HS-27A (cell line): ENCODE data around the gene LRRFIP1.
"Not testable (repeated sequence)": the region's sequence is repeated elsewhere in the genome, so short reads cannot be mapped to it uniquely, and the experiment has no call there.

ENCODE experiments used
- DNase-seq: peaks from one replicate; pipeline ENCODE4 v3.0.0-alpha.2; 2012; ENCODE audit warnings: low read depth, missing footprints

Gene LRRFIP1

DNA sequence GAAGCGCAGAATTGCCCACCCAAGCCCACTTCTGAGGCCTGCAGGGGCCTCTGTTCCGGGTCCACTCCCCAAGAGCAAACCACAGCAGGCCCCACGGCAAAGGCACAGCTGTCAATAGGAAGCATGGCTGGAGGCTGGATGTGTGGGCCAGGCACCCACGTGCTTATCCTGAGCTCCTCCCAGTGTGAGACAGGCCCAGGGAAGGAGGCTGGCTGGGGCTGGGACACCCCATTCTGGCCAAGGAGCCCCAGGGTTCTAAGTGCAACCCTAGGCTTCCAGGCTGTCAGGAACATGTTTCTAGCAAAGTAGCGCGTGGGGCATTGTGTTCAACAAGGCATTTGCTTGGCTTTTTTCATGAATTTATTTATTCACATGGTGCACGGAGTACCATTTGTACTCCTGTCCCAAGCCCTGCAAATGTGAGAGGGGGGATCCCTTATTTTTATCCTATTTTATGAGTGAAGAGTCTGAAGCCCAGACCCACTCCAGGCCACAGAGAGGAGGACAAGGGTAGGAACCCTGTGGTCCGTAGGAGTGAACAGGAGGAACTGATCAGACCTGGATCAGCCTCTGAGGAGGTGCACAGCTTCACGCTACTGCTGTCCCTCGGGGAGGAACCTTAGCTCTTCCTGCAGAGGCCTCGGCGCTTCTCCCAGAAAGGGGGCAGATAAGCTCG is 30.7 kb upstream of the LRRFIP1 start:
- DNase-seq = no peak

DNA sequence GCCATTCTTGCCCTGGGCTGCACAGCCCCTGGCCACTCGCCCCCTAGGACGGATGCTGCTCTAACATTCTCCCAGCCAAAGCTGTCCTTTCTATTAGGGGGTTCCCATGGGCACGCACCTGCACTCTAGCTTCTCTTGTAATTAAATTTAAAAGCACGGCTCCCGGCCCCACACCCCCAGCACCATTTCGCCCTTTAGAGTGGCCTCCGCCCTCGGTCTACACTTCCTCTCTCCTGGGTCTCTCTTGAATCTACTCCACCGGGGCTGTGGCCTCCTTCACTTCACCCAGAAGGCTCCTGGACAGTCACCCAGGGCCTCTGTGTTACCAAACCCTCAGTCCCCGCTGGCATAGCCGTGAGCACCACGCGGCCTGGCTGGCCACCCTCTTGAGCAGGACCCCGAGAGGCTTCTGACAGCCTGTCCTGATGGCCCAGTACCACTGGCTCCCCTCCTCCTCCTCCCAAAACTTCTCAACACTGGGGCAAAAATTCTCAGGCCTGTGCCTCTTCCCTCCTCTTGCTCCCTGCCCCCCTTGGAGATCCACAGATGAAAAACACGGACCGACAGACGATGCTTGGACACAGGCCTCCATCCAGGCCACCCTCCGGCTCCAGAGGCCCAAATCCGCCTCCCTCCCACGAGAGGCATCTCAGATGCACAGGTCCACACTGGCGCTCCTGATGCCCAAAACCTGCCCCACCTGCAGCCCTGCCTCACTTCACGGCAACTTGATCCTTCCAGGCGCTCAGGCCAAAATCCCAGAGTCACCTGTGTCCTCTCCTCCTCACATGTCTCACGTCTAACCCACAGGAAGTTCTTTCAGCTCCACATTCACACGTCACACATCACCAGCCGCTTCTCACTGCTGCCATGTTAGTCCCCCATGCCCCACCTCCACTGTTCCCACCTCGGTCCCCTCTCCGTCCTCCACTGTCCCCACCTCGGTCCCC is 29.9 kb upstream of the LRRFIP1 start:
- DNase-seq = no peak

DNA sequence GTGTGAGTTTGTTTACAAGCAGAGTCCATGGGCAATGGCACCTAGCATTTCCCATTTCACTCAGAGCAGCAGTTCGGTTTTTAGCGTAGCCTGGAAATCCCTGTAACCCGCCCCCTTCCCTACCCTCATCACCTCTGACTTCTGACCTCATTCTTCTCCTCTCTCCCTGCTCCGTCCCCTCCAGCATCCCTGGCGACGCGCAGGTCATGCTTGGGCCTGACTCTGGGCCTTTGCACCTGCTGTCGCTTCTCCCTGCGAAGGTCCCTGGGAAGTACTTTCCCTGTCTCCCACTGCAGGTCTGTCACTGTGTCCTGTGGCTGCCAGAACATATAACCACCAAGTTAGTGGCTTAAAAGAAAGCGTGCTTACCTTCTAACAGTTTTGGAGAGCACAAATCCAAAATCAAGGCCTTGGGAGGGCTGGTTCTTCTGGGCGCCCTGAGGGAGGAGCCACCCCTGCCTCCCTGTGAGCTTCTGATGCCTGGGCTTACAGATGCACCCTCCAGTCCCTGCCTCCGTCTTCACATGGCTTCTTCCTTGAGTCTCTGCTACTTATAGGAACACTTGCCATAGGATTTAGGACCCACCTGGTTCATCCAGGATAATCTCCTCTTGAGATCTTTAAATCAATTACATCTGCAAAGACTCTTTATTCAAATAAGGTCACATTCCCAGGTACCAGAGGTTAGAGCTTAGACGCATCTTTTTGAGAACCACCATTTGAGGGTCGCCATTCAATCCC is 28.7 kb upstream of the LRRFIP1 start:
- no peak for DNase-seq

DNA sequence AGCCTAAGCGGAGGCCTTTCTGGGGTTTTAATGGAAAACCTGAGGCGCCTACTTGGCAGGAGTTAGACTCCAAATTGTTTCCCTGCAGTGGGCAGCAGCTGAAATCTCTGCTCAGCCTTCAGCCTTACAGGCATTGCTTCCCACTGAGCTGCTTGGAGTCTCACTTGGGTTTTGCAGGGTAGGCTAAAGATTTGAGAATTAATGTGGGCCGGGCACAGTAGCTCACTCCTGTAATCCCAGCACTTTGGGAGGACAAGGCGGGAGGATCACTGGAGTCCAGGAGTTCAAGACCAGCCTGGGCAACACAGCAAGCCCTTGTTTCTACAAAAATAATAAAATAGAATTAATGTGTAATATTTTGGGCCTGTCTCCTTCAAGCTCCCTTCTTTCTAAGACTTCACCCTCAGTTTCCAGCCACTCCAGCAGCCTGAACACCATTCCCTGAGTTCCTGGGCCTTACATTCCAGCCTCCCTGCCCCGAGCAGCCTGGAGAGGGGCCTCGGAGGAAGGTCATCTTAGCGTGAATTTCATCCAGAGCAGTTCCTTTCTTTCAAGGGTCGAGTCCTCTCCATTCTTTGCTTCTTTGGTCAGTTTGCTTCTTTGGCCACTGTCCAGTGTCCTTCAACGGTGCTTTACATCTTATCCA is 27.8 kb upstream of the LRRFIP1 start:
- DNase-seq = no peak

DNA sequence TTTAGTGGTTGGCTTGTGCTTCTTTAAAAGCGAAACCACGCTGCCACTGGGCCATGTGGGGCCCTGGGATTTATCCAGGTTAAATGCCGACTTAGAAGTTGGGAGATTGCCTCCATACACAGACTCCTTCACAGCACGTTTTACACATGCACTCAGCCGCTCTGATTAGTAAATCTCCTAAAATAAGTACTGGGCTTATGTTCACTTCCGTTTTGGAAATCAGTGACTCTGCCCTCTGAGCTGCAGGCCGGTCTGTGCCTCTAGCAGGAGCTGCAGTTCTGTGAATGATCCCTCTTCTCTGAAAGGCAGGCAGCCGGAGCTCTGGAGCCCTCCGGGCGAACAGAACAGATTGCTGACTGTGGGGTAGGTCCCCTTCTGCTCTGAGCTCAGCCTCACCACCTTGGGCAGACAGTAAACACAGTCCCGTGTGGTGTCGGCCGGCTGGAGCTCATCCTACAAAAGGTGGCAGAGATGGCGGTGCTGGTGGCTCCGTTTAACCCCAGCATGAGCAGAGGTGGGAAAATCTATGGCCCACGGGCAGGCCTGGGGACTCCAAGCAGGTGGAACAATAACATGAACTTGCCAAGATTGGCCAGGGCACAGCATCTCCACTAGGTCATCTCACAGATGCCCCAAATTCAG is 27.1 kb upstream of the LRRFIP1 start:
- DNase-seq = no peak

DNA sequence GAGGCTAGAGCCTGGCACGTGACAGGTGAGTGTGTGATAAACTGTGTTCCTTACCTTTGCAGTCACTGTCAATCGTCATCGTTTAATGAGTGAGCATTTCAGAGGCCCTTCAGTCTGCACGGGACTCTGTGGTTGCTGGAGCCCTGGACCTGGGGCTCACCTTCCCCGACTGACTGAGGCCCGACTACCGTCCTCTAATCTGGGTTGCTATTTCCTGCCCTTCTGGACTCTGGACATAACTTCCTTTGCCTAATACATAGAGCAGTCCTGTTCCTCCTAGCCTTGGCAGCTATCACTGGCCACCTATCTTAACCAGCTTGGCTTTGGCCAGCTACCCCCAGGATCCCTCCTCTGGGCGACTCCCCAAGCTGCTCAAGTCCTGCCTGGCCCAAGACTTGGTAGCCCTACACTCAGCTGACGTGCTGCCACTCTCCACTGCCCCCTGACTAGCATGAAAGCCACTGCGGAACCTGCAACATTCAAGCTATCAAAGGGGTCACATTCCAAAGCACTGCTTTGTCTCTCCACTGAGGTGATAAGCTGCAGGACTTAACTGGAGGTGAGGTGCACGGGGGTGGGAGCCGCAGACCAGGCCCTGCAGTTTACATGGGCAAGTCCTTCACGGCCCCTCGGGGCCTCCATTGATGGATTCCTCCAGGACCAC is 25.8 kb upstream of the LRRFIP1 start:
- DNase-seq = no peak

DNA sequence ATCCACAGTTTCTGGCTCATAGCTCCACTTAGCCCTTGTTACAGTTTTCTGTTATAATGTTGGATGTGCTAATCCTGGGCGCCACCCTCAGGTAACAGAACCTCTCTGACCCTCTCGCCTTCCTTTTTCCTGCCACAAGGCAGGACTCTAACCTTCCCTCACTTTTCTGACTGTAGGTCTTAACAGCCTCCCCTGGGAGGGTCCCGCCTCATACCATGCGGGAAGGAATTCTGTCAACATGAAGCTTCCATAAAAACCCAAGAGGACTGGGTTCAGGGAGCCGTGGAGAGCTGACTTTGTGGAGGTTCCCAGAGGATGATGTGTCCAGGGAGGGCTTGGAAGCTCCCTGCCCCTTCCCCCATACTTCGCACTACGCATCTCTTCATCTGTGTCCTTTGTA is 25.0 kb upstream of the LRRFIP1 start:
- no peak for DNase-seq

DNA sequence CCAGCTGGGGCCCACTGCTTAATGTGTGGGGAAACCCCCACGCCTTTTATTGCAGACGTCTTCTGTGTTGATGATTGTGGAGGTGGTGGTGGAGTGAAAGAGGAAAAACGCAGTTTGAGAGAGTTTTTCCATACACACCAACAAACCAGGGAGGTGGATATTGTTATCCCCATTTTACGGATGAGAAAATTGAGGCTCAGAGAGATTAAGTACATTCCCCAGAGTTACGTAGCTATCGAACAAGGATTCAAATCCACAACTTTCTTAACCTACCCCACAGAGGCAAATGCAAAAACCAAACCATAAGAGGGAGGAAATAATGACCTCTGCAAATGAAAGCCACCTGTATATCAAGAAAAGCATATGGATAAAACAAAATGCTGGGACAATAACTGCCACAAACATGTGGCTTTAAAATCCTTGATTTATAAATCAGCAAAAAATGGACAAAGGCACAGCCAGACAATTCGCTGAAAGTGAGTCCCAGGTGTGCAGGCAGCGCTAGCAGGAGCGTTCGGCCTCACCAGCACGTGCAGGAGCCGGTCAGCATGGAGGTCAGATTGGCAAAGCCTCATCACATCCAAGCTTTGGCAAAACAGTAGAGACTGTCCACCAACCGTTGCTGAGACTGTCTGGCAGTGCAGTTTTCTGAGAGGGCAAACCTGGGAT is 24.2 kb upstream of the LRRFIP1 start:
- no peak for DNase-seq

DNA sequence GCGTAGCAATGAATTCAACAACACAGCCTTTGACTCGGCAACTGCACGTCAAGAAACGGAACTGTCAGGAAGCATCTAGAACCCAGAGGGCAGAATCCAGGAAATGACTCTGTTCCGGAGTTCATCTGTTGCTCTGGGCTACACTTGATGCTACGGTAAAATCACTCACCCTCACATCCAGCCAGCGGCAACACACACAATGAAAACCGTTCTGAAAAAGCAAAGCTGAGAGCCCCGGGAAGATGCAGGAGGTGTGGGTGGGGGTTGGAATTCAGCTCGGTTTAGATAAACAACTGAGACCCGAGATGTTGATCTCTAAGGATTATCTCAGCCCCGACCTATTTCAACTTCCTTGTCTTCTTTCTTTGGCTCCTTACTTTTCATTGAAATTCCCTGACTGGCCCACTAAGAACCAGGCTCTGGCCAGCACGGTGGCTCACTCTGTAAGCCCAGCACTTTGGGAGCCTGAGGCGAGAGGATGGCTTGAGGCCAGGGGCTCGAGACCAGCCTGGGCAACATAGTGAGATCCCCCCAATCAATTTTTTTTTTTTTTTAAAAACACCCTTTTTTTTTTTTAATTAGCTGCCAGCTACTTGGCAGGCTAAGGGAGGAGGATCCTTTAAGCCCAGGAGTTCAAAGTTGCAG is 23.5 kb upstream of the LRRFIP1 start:
- no peak for DNase-seq

DNA sequence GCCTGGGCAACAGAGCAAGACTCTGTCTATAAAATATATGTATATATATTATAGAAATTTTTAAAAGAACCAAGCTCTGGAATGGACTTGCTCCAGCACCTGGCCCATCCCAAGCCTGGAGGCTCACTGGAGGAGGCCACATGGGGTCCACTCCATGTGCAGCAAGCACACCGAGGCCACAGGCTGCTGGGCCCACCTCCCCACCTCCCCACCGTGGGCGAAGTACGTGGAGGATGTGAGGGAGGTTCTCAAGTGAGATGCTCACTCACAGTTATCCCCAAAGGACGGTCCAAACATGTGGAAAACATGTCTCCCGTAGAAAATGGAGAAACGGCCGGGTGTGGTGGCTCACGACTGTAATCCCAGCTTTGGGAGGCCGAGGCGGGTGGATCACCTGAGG is 23.0 kb upstream of the LRRFIP1 start:
- DNase-seq = no peak

DNA sequence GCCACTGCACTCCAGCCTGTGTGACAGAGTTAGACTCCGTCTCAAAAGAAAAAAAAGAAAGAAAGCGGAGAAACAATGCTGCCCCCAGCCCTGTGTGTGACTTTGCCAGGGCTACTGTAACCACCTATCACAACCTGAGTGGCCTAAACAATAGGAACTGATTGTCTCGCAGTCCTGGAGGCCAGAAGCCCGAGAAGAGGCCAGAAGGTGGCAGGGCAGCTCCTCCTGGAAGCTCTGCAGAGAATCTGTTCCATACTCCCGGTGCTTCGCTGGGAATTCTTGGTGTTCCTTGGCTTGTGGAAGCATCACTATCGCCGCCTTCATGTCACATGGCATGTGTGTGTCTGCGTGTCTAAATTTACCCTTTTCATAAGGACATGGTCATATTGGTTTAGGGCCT is 22.4 kb upstream of the LRRFIP1 start:
- DNase-seq = no peak

DNA sequence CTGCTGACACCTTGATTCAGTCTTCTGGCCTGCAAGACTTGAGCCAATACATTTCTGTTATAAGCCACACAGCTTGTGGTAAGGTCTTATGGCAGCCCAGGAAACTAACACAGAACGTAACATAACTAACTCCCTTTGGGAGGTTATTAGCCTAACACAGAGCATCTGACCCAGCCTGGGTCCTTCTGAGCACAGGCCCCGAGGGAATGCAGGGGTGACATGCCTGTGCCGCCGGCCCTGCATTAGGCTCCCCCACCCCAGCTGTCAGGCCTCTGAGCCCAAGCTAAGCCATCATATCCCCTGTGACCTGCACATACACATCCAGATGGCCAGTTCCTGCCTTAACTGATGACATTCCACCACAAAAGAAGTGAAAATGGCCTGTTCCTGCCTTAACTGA is 20.9 kb upstream of the LRRFIP1 start:
- not testable (repeated sequence) for DNase-seq

DNA sequence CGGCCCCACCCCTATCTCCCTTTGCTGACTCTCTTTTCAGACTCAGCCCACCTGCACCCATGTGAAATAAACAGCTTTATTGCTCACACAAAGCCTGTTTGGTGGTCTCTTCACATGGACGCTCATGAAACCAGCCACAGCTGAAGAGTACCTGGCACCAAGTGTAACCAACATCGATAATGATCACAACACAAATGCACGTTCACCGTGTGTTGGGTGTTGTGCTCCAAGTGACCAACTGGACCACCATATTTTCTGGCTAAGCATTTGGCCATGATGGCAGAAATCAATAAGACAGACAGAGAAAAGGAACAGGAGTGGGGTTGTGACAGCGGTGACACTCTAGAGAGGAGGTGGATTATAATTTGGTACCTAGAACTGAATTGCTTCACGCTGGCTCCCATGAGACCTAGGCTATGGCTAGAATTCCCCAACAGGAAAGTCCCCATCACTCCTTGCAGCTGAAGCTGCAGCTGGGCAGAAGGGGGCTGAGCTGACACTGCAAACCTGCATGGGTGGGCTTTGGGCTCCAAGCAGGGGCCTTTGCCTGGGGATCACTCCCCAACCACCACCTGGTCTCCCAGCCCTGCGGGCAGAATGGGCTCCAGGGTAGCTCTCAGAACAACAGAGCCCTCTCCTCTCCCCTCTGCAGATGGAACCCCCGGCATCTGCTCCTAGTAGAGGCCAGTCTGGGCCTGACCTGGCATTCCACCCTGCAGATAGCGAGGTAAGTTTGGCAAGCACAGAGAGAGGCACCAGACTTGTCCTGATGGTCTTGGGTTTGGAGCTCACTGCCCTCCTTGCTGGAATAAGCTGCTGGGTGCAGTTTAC is 14.6 kb upstream of the LRRFIP1 start:
- DNase-seq = no peak

DNA sequence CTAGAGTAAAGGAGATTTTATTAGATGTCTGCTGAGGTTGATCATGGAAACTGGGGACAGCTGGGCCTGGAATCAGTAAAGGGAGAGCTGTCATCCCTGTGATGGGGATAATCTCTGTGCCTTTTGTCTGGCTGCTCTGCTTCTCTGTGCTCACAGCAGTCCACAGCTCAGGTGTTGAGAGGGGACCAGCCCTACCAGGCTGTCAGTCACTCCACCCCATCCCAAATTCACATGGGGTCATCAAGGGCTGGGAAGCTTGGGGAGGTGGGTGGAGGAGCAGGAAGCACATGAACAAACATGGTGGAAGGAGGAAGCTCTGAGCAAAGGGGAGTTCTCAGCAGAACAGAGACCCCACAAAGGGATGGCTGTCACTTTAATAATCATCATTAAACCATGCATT is 13.7 kb upstream of the LRRFIP1 start:
- DNase-seq = no peak

DNA sequence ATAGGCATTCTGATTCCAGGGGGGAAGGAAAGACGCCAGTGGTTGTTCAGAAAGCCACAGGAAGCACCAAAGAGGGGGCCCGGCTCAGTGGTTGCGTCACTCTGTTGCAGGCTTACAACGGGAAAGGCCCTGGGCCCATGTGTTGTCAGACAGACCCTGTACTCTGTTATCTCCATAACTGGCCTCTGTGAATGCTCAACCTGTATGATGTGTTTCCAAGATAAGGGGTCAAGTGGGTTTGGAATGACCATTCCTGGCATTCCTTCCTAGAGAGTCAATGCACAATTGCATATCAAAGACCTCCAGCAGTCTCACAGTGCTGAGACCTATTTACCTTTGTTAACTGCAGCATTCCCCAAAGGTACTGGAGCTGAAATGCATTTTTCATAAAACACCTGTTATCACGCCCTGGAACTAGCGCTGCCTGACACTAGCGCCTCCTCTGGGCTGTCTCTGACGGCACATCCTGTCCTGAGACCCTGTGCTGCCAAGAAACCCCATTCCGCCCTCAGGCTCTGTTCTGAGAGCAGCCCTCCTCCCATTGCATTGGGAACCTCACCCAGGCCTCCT is 13.2 kb upstream of the LRRFIP1 start:
- DNase-seq = no peak

DNA sequence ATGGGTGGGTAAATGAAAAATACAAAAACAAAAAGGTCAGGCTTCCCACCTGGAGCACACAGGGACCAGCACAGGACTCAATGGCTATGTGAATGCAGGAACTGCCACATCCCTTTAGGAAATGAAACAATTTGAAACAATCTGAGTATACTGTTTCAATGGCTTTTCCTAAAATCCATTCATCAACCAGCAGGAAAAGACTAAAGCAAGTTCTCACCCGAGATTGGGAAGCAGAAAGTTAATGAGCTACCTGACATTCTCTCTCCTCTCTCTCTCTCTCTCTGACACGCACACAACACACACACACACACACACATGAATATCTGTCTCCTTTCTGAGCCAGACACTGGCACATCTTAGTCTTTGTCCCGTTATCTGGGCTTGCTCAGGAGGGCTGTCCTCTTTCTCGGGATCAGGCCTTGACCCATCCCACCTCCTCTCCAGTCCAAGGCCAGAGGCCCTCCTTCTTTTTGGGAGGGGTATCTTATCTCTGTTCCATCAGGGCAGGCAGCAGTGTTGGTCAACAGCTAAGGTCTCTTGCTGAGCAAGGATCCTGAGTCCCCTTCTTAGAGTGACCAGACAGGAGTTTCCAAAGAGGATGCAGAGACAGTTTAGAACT is 11.6 kb upstream of the LRRFIP1 start:
- no peak for DNase-seq

DNA sequence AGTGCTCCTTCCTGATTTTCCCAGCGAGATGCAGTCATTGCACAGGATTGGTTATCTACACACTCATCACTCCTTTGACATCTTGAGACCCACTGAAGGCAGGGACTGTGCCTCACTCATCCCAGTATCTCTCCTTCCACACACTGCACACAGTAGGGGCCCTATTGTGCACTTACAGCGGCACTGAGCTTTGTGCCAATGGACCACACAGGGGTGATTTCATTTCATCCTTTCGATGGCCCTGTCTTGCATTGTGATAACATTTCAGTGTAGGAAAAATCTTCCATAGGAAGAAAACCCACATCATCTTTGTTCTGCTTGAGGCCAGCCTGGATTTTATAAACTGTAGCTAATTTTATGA is 11.0 kb upstream of the LRRFIP1 start:
- no peak for DNase-seq
